IPS DF 6.9 (cell line): ENCODE results near the gene SIK1.
"Not testable (repeated sequence)": the region's sequence is repeated elsewhere in the genome, so short reads cannot be mapped to it uniquely, and the experiment has no call there.

ENCODE experiments used
- DNase-seq: peaks from one replicate; pipeline ENCODE4 v3.0.0-alpha.2; 2013; ENCODE audit warnings: low read depth, low spot score
- H3K27ac ChIP-seq: one replicate; pipeline ENCODE4 v1.5.1; 2013; ENCODE audit warnings: low read length, control low read depth
- H3K27me3 ChIP-seq: 2 replicates; pipeline ENCODE4 v1.6.1; 2013; ENCODE audit warnings: mild to moderate bottlenecking, low read length; ENCODE audit not compliant: control insufficient read depth, insufficient read depth
- H3K36me3 ChIP-seq: 2 replicates; pipeline ENCODE4 v1.6.1; 2013; ENCODE audit warnings: low read length; ENCODE audit not compliant: control insufficient read depth, insufficient read depth
- H3K4me1 ChIP-seq: 2 replicates; pipeline ENCODE4 v1.6.1; 2013; ENCODE audit warnings: low read length; ENCODE audit not compliant: control insufficient read depth, insufficient read depth
- H3K4me3 ChIP-seq: 2 replicates; pipeline ENCODE4 v1.5.1; 2013; ENCODE audit warnings: mild to moderate bottlenecking, low read length
- H3K9me3 ChIP-seq: 2 replicates; pipeline ENCODE4 v1.6.1; 2013; ENCODE audit warnings: low read length, inconsistent platforms; ENCODE audit not compliant: control insufficient read depth, insufficient read depth
- WGBS: extraction: QIAGEN DNeasy Blood & Tissue Kit; methylation state at CpG from one replicate; pipeline ENCODE4 v1.1.7; 2013; ENCODE audit warnings: mixed read lengths, missing lambda C conversion rate; ENCODE audit not compliant: insufficient read length, insufficient coverage; 5-methylcytosine and 5-hydroxymethylcytosine counted together

Gene SIK1

DNA sequence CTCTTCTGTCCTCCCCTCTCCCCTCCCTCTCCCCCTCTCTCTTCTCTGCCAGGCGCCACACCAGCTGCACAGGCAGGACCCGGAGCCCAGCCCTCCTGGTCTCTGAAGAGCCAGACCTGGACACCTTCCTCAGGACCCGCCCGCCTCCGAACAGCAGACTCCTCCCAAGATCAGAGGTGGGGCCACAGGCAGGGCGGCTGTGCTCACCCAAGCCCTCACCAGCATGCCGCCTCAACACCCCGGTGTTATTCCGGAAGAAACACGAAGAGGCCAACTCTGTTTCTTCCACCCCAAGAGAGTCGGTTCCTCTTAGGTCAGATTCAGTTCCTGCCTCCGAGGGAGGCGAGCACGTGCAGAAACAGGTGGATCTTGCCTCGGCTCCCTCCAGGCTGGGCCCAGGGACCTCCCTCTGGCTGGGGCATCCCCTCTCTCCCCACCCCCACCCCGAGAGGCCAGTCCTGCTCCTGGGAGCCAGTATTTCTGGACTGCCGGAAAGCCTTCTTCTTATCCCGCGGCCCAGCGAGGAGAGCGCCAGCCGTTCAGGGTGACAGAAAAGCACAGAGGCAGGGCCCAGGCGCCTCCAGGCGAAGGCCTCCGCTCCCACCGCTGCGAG lies 16.4 kb downstream of the SIK1 start:
- H3K9me3 ChIP-seq, H3K27ac ChIP-seq, H3K4me1 ChIP-seq, H3K4me3 ChIP-seq, H3K36me3 ChIP-seq, H3K27me3 ChIP-seq, DNase-seq: not testable (repeated sequence)
- no CpG with 5 or more reads among the region's 27 CpGs for WGBS

DNA sequence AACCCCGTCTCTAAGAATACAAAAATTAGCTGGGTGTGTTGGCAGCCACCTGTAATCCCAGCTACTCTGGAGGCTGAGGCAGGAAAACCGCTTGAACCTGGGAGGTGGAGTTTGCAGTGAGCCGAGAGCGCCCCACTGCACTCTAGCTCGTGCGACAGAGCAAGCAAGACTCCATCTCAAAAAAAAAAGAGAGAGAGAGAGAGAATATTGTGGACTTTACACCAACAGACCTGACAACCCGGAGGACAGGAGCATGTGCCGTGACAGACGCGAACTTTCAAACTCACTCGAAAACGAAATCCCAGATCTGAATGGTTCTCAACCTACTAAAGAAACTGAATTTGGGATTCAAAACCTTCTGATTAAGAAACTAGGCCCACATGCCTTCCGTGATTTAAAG lies 19.8 kb downstream of the SIK1 start:
- not testable (repeated sequence) for H3K4me3 ChIP-seq, H3K4me1 ChIP-seq, H3K27ac ChIP-seq, H3K27me3 ChIP-seq, DNase-seq, H3K9me3 ChIP-seq, H3K36me3 ChIP-seq
- no CpG with 5 or more reads among the region's 13 CpGs for WGBS

DNA sequence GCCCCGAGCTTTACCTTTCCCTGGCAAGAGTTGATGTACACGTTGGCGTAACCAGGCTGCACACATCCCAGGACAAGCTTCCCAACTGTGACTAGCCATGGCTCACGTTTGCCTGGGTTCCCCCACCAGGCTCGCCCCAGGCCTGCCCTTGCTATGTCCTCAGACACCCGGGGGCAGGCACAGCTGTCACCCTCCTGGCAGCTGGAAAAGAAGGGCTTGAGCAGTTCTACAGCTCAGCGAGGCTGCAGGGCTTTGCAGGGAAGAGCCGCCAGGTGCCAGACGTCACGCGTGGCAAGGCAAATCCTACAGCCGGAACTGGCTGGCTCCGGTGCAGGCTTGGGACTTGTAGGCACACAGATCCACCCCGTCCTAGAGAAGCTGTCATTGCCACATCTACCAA lies 22.5 kb downstream of the SIK1 start:
- H3K4me1 ChIP-seq, H3K27ac ChIP-seq, H3K36me3 ChIP-seq, H3K27me3 ChIP-seq, H3K4me3 ChIP-seq, DNase-seq, H3K9me3 ChIP-seq: not testable (repeated sequence)
- no CpG with 5 or more reads among the region's 14 CpGs for WGBS

DNA sequence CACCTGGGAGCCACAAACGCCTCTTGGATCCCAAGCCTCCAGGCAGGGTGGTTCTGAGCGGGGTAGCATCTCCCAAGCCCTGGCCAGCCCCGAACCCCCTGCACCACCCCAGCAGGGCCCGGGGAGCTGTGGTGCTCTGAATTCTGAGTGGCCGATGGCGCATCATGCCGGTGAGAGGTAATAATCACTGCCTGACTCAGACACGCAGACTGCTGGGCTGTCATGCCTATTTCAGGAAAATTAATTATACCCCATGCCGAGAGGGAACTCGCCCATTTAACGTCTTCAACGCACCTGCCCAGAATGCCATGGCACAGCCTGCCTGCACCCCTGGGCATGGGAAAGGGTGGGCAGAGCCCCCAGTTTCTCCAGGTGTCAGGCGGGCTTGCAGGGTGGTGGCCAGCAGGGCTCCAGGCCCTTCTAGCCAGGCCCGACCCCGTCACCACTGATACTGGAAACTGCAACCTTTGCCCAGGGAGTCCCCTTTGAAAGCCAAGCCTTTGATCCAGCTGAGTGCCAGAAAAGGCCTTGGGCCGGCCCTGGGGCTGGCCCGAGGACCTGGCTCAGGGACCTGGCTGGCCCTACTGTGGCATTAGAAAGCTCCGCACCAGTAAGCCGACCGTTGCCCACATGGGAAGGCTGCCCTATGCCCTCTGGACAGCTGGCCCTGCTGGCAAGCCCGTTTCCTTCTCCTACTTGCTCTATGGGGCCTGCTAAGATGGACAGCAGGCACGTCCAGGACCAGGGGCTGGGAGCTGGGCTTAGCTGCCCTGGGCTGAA lies 23.1 kb downstream of the SIK1 start:
- no CpG with 5 or more reads among the region's 22 CpGs for WGBS
- H3K27ac ChIP-seq, H3K4me1 ChIP-seq, H3K4me3 ChIP-seq, H3K9me3 ChIP-seq, H3K36me3 ChIP-seq, H3K27me3 ChIP-seq, DNase-seq: not testable (repeated sequence)

DNA sequence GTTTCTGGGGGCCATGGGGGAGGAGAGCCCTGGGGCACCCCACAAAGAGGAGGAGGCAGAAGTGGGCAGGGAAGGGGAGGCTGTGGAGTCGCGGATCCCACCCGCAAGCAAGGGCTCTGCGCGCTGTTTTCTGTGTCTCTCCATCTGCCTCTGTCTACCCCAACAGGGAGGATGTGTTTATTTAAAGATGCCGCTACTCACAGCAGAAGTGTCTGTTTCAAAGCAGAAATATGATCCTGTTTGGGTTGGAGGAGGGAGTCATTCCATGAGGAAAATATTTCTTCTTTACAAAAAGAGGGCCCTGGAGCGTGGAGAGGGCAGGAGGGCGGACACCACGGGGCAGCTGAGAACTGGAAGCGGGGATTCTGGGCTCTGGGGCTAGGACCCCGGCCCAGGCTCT lies 25.8 kb downstream of the SIK1 start:
- H3K36me3 ChIP-seq, H3K4me1 ChIP-seq, H3K4me3 ChIP-seq, H3K27ac ChIP-seq, H3K9me3 ChIP-seq, DNase-seq, H3K27me3 ChIP-seq: not testable (repeated sequence)
- WGBS, result no CpG with 5 or more reads among the region's 11 CpGs

DNA sequence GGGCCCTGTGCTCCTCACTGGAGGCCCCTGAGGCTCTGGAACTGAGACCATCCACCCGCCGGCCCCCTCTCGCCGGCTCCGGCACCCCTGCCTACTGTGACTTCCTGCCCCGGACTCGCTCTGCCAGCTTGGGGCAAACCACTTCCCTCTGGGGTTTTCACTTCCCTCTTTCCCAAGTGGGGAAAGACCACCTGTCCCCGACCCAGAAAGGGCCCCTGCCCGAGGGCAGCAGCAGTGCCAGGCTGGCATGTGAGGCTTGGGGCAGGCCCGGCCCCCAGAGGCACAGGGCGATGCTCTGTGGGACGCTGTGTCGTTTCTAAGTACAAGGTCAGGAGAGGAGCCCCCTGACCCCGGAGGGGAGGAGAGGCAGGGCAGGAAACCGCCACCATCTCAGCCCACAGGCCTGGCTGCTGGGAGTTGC lies 27.3 kb downstream of the SIK1 start:
- not testable (repeated sequence) for DNase-seq
- no CpG with 5 or more reads among the region's 15 CpGs for WGBS

DNA sequence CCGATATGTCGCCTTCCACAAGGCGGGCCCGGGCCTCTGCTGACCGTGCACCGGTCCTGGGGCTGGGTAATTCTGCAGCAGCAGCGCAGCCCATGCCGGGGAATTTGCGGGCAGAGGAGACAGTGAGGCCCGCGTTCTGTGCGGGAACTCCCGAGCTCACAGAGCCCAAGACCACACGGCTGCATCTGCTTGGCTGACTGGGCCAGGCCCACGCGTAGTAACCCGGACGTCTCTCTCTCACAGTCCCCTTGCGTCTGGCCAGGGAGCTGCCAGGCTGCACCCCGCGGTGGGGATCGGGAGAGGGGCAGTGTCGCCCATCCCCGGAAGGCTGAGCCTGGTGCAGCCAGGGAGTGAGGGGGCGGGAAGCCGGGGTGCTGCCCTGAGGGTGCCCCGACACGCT lies 27.8 kb downstream of the SIK1 start:
- H3K9me3 ChIP-seq, H3K27me3 ChIP-seq, H3K4me1 ChIP-seq, H3K36me3 ChIP-seq, H3K27ac ChIP-seq, DNase-seq, H3K4me3 ChIP-seq: not testable (repeated sequence)
- WGBS, result no CpG with 5 or more reads among the region's 28 CpGs

More for the DNA sequence above, 27.3 kb downstream of the SIK1 start:
- H3K27ac ChIP-seq, H3K27me3 ChIP-seq, H3K36me3 ChIP-seq, H3K4me1 ChIP-seq, H3K4me3 ChIP-seq, H3K9me3 ChIP-seq: not testable (repeated sequence)

DNA sequence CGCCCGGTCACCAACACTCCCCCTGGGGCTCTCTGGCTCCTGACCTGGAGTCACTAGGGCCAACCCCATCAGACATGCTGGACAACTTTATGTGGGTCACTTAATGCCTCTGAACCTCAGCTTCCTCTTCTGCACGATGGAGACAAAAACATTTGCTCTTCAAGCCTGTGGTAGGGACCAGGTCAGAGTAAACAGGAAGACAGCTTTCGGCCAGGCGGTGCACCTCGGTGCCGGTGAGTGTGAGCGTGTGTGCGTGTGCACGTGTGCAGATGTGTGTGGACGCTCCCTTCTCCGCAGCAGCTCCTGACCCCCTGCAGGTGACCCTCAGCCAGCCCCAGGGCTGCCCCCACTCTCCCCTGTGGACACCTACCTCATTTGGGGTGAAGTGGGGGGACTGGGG lies 28.4 kb downstream of the SIK1 start:
- not testable (repeated sequence) for H3K9me3 ChIP-seq, H3K36me3 ChIP-seq, H3K4me1 ChIP-seq, H3K27me3 ChIP-seq, H3K4me3 ChIP-seq, DNase-seq, H3K27ac ChIP-seq
- no CpG with 5 or more reads among the region's 12 CpGs for WGBS

DNA sequence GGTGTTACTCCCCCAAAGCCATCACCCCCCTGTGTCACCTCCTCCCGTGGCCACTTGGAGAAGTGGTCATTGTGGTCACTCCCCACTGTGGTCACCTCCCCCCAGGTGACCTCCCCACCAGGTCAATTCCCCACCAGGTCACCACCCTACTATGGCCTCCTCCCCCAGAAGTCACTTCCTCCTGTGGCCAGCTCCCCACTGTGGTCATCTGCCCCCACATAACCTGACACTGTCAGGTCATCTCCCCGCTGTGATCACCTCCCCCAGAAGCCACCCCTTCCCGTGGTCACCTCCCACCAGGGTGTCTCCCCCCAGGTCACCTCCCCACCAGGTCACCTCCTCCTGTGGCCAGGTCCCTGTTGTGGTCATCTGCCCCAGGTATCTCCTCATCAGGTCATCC lies 28.9 kb downstream of the SIK1 start:
- not testable (repeated sequence) for H3K4me3 ChIP-seq, H3K9me3 ChIP-seq, H3K27me3 ChIP-seq, DNase-seq, H3K36me3 ChIP-seq, H3K4me1 ChIP-seq, H3K27ac ChIP-seq
- no CpG with 5 or more reads among the region's 3 CpGs for WGBS

DNA sequence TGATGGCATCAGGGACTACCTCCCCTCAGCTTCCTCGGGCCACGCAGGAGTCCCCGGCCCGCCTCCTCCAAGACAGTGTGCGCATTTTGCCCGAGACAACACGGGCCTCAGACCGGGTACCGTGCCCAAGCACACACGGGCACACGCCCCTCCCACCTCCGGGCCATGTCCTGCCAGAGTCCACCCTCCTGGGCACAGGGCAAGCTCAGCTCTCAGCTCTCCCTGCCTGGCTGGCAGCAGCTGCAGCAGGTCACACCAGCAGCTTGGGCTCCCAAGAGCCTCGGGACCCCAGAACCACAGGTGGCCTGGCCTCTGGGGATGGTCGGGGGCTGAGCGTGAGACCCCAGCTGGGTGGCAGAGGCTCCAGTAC lies 29.5 kb downstream of the SIK1 start:
- WGBS, result no CpG with 5 or more reads among the region's 15 CpGs

More for the DNA sequence above, 29.5 kb downstream of the SIK1 start:
- not testable (repeated sequence) for H3K27me3 ChIP-seq, H3K27ac ChIP-seq, DNase-seq, H3K9me3 ChIP-seq, H3K4me1 ChIP-seq, H3K4me3 ChIP-seq, H3K36me3 ChIP-seq
